Measurements from ENCODE around the gene HINT3. TPM values are rescaled to one million over a fixed set of nuclear protein-coding genes. Genes with fewer than 3 reads are reported as not detected.

HINT3 gene
- total RNA-seq, 1 experiment from 2014 or later, result 12.7 TPM

- Histone ChIP-seq H3K27ac (ENCODE audit: low read depth, low read length) (no peak overlapping the region), H3K9ac (ENCODE audit: low read length) (no peak overlapping the region)
- DNase-seq (ENCODE audit: low read depth, low spot score), result no peak
Observed at GRCh38 chr6:125922322-125922860, 34.2 kb upstream of the HINT3 start.

GRCh38 chr6:125923366-125923877 lies 33.1 kb upstream of the HINT3 start:
- H3K9me2 ChIP-seq (ENCODE audit: insufficient read depth), result no peaks in the 10 kb centered on the region
- BruUV-seq (replicated peaks), result no TSS peak
- H3K27ac ChIP-seq (ENCODE audit: low read depth, low read length), result no peak overlapping the region
- no peak overlapping the region for H3K9ac ChIP-seq (ENCODE audit: low read length)
- peaks cover 4 to 15% of the 10 kb centered on the region in 2 experiments for H3K4me1 ChIP-seq (ENCODE audit: control insufficient read depth in 1 of 2, insufficient read depth in 2 of 2, low read length in 2 of 2)
- no peak overlapping the region for H3K4me3 ChIP-seq (replicated peaks in 1 of 2; ENCODE audit: low read depth in 1 of 2, low read length in 2 of 2)
- intact Hi-C loops (cut with micrococcal nuclease), result no loop called here
- H2AFZ ChIP-seq (ENCODE audit: low read depth, low read length, poor library complexity, severe bottlenecking), result no peak overlapping the region
- TF ChIP-seq ZBTB33 (IDR thresholded peaks at IDR 0.05; ENCODE audit: extremely low read depth, insufficient replicate concordance, low read length), result no peak
- TF ChIP-seq CEBPB (IDR thresholded peaks at IDR 0.05; ENCODE audit: low read depth), result no peak
- TF ChIP-seq SRF (IDR thresholded peaks at IDR 0.05; ENCODE audit: low read depth), result no peak
- TF ChIP-seq SIN3A (IDR thresholded peaks at IDR 0.05; ENCODE audit: low read depth), result no peak
- TF ChIP-seq TCF7L2 (IDR thresholded peaks at IDR 0.05; ENCODE audit: borderline replicate concordance, extremely low read depth, insufficient read depth, insufficient read length), result no peak
- no peak for TF ChIP-seq EZH2phosphoT487 (IDR thresholded peaks at IDR 0.05; ENCODE audit: borderline replicate concordance)
- no peak for TF ChIP-seq POLR2A (IDR thresholded peaks at IDR 0.05; ENCODE audit: borderline replicate concordance, extremely low read depth, insufficient read depth, insufficient read length)
- no peak for TF ChIP-seq REST (IDR thresholded peaks at IDR 0.05; ENCODE audit: low read depth)
- no peak for TF ChIP-seq POLR2AphosphoS5 (IDR thresholded peaks at IDR 0.05; ENCODE audit: low read depth, low read length)
- ChIA-PET CTCF (interaction anchor here (1.4 kb wide), 1 partner anchor 33 kb away, joined by 4 read pairs; the partner anchor contains the start of gene HINT3), POLR2A (no interaction called here), RAD21 (ENCODE audit: low non-redundant PET in 1 of 2, low total read pairs in 2 of 2, uncharacterized antibody in 2 of 2, unreplicated experiment in 2 of 2) (no interaction called here)
- H3K27me3 ChIP-seq (ENCODE audit: insufficient read depth, low read length), result no peaks in the 10 kb centered on the region
- H3K36me3 ChIP-seq (ENCODE audit: control insufficient read depth in 1 of 2, insufficient read depth in 2 of 2, low read length in 2 of 2), result 0 out of 4 replicates have a peak, but pooled peaks cover 0 to 3% of the 10 kb centered on the region in 2 experiments
- H3K9me3 ChIP-seq (ENCODE audit: control insufficient read depth in 1 of 2, insufficient read depth in 1 of 2, low read depth in 1 of 2, low read length in 2 of 2), result no peaks in the 10 kb centered on the region
- no peaks in the 10 kb centered on the region for H3K79me2 ChIP-seq (ENCODE audit: insufficient read depth, low read length)
- no peak for ATAC-seq
- H3K4me2 ChIP-seq (ENCODE audit: low read length), result no peak overlapping the region
- no peaks in the 10 kb centered on the region for H4K20me1 ChIP-seq (ENCODE audit: insufficient read depth)
- no peak for DNase-seq (ENCODE audit: low read depth, low spot score)

More at GRCh38 chr6:125922322-125922860, 34.2 kb upstream of the HINT3 start:
- no peak for ATAC-seq
- no peaks in the 10 kb centered on the region for H3K79me2 ChIP-seq (ENCODE audit: insufficient read depth, low read length)
- H2AFZ ChIP-seq (ENCODE audit: low read depth, low read length, poor library complexity, severe bottlenecking), result no peak overlapping the region
- H3K4me1 ChIP-seq (ENCODE audit: control insufficient read depth in 1 of 2, insufficient read depth in 2 of 2, low read length in 2 of 2), result peaks cover 4 to 15% of the 10 kb centered on the region in 2 experiments
- H3K9me3 ChIP-seq (ENCODE audit: control insufficient read depth in 1 of 2, insufficient read depth in 1 of 2, low read depth in 1 of 2, low read length in 2 of 2), result no peaks in the 10 kb centered on the region
- TF ChIP-seq ATF3 (IDR thresholded peaks at IDR 0.05), result no peak
- H3K27me3 ChIP-seq (ENCODE audit: insufficient read depth, low read length), result no peaks in the 10 kb centered on the region
- H3K9me2 ChIP-seq (ENCODE audit: insufficient read depth), result no peaks in the 10 kb centered on the region
- H4K20me1 ChIP-seq (ENCODE audit: insufficient read depth), result no peaks in the 10 kb centered on the region
- ChIA-PET RAD21 (ENCODE audit: low non-redundant PET in 1 of 2, low total read pairs in 2 of 2, uncharacterized antibody in 2 of 2, unreplicated experiment in 2 of 2) (no interaction called here), CTCF (interaction anchor here (0.6 kb wide), 1 partner anchor 28 kb away, joined by 3 read pairs; no protein-coding TSS in a partner anchor), POLR2A (no interaction called here)
- no TSS peak for BruUV-seq (replicated peaks)
- H3K4me3 ChIP-seq (replicated peaks in 1 of 2; ENCODE audit: low read depth in 1 of 2, low read length in 2 of 2), result no peak overlapping the region
- H3K4me2 ChIP-seq (ENCODE audit: low read length), result no peak overlapping the region
- intact Hi-C loops (cut with micrococcal nuclease), result no loop called here
- 0 out of 4 replicates have a peak, but pooled peaks cover 0 to 3% of the 10 kb centered on the region in 2 experiments for H3K36me3 ChIP-seq (ENCODE audit: control insufficient read depth in 1 of 2, insufficient read depth in 2 of 2, low read length in 2 of 2)
